Karpas-422 (cell line): ENCODE data around the gene SLC6A8. TPM values are rescaled to one million over a fixed set of nuclear protein-coding genes. Genes with fewer than 3 reads are reported as not detected.

ENCODE experiments used
- small RNA-seq: library from RNA; depleted of rRNA; stranded (forward); fragments of <200 nt; gene quantifications from one replicate; pipeline ENCODE3, GENCODE V24; 2014
- total RNA-seq: library from RNA; depleted of rRNA; stranded (reverse); fragments of >200 nt; shearing (Covaris generic); gene quantifications from 2 replicates; pipeline ENCODE4 v1.2.3, GENCODE V29; 2014; ENCODE audit warnings: low replicate concordance; rRNA removed

The SLC6A8 gene
- total RNA-seq, 1 experiment from 2014 or later: not detected

Small RNA genes lying within 50 kb of the gene (small RNA-seq; reads per million reads assigned to genes)
- not detected for gene RN7SL687P

Other genes starting within 250 kb of the SLC6A8 start
- 0.30 and 1.2 TPM in 2 replicates for gene TREX2, start 241.9 kb upstream of the SLC6A8 start, total RNA-seq
- 36.2 and 47.6 TPM in 2 replicates for gene HAUS7, start 217.3 kb upstream of the SLC6A8 start, total RNA-seq
- gene BGN, start 192.9 kb upstream of the SLC6A8 start, total RNA-seq: not detected in 2 replicates
- not detected in 2 replicates for gene ATP2B3, start 170.3 kb upstream of the SLC6A8 start, total RNA-seq
- 29.1 and 55.4 TPM in 2 replicates for gene CCNQ, start 88.8 kb upstream of the SLC6A8 start, total RNA-seq
- gene DUSP9, start 40.7 kb upstream of the SLC6A8 start, total RNA-seq: not detected in 2 replicates
- gene PNCK, start 14.1 kb upstream of the SLC6A8 start, total RNA-seq: not detected in 2 replicates
- 99.7 and 110 TPM in 2 replicates for gene BCAP31, start 36.5 kb downstream of the SLC6A8 start, total RNA-seq
- gene ABCD1, start 36.9 kb downstream of the SLC6A8 start, total RNA-seq: 1.9 and 4.1 TPM in 2 replicates
- not detected in 2 replicates for gene PLXNB3, start 76.3 kb downstream of the SLC6A8 start, total RNA-seq
- not detected in 2 replicates for gene SRPK3, start 93.1 kb downstream of the SLC6A8 start, total RNA-seq
- gene IDH3G, start 106.4 kb downstream of the SLC6A8 start, total RNA-seq: 46.5 and 80.7 TPM in 2 replicates
- 249 and 310 TPM in 2 replicates for gene SSR4, start 106.7 kb downstream of the SLC6A8 start, total RNA-seq
- not detected in 2 replicates for gene PDZD4, start 142.6 kb downstream of the SLC6A8 start, total RNA-seq
- not detected in 2 replicates for gene L1CAM, start 198.2 kb downstream of the SLC6A8 start, total RNA-seq
- not detected in 2 replicates for gene AVPR2, start 216.7 kb downstream of the SLC6A8 start, total RNA-seq
- 104 and 218 TPM in 2 replicates for gene ARHGAP4, start 238.3 kb downstream of the SLC6A8 start, total RNA-seq
- gene NAA10, start 247.1 kb downstream of the SLC6A8 start, total RNA-seq: 103 and 144 TPM in 2 replicates